HEK293 (cell line): ENCODE data around the gene DNAJB7.
"Not testable (repeated sequence)": the region's sequence is repeated elsewhere in the genome, so short reads cannot be mapped to it uniquely, and the experiment has no call there.

ENCODE experiments used
- GLI2 ChIP-seq: fragments of 450-650 bp; formaldehyde crosslinking; IDR thresholded peaks from 2 replicates; pipeline ENCODE4; 2017; ENCODE audit warnings: missing biosample characterization, missing genetic modification characterization, low read depth, borderline replicate concordance
- TRIM28 ChIP-seq: IDR thresholded peaks from 2 replicates; pipeline ENCODE4 v1.6.1; 2011; ENCODE audit warnings: low read length, control low read depth, borderline replicate concordance
- ZNF174 ChIP-seq: fragments of 450-650 bp; formaldehyde crosslinking; IDR thresholded peaks from 2 replicates; pipeline ENCODE4 v1.5.0; 2017; ENCODE audit warnings: missing biosample characterization, mild to moderate bottlenecking, missing genetic modification characterization
- ZNF654 ChIP-seq: fragments of 450-650 bp; formaldehyde crosslinking; IDR thresholded peaks from 2 replicates; pipeline ENCODE4 v1.5.1; 2016; ENCODE audit warnings: low read depth, missing biosample characterization, missing genetic modification characterization
- ZNF791 ChIP-seq: fragments of 450-650 bp; formaldehyde crosslinking; IDR thresholded peaks from 2 replicates; pipeline ENCODE4 v1.5.1; 2016; ENCODE audit warnings: missing biosample characterization, missing genetic modification characterization
- TF ChIP-seq, protein P1 (sequence below): fragments of 450-650 bp; formaldehyde crosslinking; IDR thresholded peaks from 2 replicates; pipeline ENCODE4 v1.5.1; 2016; ENCODE audit warnings: missing biosample characterization, missing genetic modification characterization
- TF ChIP-seq, protein P2 (sequence below): fragments of 450-650 bp; formaldehyde crosslinking; IDR thresholded peaks from 2 replicates; pipeline ENCODE4 v1.5.1; 2016; ENCODE audit warnings: missing biosample characterization, missing genetic modification characterization
- TF ChIP-seq, protein P3 (sequence below): sonication (generic); formaldehyde crosslinking; IDR thresholded peaks from 2 replicates; pipeline ENCODE4 v1.8.1; 2022; ENCODE audit warnings: mild to moderate bottlenecking, moderate library complexity, missing genetic modification reagents
- TF ChIP-seq, protein P4 (sequence below): fragments of 450-650 bp; formaldehyde crosslinking; IDR thresholded peaks from 2 replicates; pipeline ENCODE4 v1.5.1; 2016; ENCODE audit warnings: missing biosample characterization, missing genetic modification characterization
- TF ChIP-seq, protein P5 (sequence below): fragments of 450-650 bp; formaldehyde crosslinking; IDR thresholded peaks from 2 replicates; pipeline ENCODE4 v1.5.1; 2016; ENCODE audit warnings: missing biosample characterization, missing genetic modification characterization
- TF ChIP-seq, protein P6 (sequence below): fragments of 450-650 bp; formaldehyde crosslinking; IDR thresholded peaks from 2 replicates; pipeline ENCODE4 v1.5.1; 2017; ENCODE audit warnings: missing biosample characterization, missing genetic modification characterization
- TF ChIP-seq, protein P7 (sequence below): fragments of 450-650 bp; formaldehyde crosslinking; IDR thresholded peaks from 2 replicates; pipeline ENCODE4 v1.5.1; 2017; ENCODE audit warnings: missing biosample characterization, missing genetic modification characterization
- TF ChIP-seq, protein P8 (sequence below): fragments of 450-650 bp; formaldehyde crosslinking; IDR thresholded peaks from 2 replicates; pipeline ENCODE4 v1.5.1; 2016; ENCODE audit warnings: missing biosample characterization, missing genetic modification characterization

DNA sequence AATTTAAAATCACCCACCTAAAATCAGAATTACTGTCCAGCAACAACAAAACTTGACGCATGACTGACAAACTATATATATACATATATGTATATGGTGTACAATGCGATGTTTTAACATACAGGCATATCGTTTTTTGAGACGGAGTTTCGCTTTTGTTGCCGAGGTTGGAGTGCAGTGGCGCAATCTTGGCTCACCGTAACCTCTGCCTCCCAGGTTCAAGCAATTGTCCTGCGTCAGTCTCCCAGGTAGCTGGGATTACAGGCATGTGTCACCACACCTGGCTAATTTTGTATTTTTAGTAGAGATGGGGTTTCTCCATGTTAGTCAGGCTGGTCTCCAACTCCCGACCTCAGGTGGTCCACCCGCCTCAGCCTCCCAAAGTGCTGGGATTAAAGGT, 16.1 kb downstream of the DNAJB7 start:
- TF ChIP-seq GLI2 (tag by site-specific recombination); ZNF654 (tag by site-specific recombination); TRIM28; ZNF791 (tag by site-specific recombination); ZNF174: not testable (repeated sequence)
- TF ChIP-seq, protein P1, sequence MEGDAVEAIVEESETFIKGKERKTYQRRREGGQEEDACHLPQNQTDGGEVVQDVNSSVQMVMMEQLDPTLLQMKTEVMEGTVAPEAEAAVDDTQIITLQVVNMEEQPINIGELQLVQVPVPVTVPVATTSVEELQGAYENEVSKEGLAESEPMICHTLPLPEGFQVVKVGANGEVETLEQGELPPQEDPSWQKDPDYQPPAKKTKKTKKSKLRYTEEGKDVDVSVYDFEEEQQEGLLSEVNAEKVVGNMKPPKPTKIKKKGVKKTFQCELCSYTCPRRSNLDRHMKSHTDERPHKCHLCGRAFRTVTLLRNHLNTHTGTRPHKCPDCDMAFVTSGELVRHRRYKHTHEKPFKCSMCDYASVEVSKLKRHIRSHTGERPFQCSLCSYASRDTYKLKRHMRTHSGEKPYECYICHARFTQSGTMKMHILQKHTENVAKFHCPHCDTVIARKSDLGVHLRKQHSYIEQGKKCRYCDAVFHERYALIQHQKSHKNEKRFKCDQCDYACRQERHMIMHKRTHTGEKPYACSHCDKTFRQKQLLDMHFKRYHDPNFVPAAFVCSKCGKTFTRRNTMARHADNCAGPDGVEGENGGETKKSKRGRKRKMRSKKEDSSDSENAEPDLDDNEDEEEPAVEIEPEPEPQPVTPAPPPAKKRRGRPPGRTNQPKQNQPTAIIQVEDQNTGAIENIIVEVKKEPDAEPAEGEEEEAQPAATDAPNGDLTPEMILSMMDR (tag by site-specific recombination), result not testable (repeated sequence)
- TF ChIP-seq, protein P2, sequence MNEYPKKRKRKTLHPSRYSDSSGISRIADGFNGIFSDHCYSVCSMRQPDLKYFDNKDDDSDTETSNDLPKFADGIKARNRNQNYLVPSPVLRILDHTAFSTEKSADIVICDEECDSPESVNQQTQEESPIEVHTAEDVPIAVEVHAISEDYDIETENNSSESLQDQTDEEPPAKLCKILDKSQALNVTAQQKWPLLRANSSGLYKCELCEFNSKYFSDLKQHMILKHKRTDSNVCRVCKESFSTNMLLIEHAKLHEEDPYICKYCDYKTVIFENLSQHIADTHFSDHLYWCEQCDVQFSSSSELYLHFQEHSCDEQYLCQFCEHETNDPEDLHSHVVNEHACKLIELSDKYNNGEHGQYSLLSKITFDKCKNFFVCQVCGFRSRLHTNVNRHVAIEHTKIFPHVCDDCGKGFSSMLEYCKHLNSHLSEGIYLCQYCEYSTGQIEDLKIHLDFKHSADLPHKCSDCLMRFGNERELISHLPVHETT (tag by site-specific recombination), result not testable (repeated sequence)
- TF ChIP-seq, protein P3, sequence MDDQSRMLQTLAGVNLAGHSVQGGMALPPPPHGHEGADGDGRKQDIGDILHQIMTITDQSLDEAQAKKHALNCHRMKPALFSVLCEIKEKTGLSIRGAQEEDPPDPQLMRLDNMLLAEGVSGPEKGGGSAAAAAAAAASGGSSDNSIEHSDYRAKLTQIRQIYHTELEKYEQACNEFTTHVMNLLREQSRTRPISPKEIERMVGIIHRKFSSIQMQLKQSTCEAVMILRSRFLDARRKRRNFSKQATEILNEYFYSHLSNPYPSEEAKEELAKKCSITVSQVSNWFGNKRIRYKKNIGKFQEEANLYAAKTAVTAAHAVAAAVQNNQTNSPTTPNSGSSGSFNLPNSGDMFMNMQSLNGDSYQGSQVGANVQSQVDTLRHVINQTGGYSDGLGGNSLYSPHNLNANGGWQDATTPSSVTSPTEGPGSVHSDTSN (CRISPR knock-in tag), result not testable (repeated sequence)
- TF ChIP-seq, protein P4, sequence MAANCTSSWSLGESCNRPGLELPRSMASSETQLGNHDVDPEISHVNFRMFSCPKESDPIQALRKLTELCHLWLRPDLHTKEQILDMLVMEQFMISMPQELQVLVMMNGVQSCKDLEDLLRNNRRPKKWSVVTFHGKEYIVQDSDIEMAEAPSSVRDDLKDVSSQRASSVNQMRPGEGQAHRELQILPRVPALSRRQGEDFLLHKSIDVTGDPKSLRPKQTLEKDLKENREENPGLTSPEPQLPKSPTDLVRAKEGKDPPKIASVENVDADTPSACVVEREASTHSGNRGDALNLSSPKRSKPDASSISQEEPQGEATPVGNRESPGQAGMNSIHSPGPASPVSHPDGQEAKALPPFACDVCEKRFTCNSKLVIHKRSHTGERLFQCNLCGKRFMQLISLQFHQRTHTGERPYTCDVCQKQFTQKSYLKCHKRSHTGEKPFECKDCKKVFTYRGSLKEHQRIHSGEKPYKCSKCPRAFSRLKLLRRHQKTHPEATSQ (tag by site-specific recombination), result not testable (repeated sequence)
- TF ChIP-seq, protein P5, sequence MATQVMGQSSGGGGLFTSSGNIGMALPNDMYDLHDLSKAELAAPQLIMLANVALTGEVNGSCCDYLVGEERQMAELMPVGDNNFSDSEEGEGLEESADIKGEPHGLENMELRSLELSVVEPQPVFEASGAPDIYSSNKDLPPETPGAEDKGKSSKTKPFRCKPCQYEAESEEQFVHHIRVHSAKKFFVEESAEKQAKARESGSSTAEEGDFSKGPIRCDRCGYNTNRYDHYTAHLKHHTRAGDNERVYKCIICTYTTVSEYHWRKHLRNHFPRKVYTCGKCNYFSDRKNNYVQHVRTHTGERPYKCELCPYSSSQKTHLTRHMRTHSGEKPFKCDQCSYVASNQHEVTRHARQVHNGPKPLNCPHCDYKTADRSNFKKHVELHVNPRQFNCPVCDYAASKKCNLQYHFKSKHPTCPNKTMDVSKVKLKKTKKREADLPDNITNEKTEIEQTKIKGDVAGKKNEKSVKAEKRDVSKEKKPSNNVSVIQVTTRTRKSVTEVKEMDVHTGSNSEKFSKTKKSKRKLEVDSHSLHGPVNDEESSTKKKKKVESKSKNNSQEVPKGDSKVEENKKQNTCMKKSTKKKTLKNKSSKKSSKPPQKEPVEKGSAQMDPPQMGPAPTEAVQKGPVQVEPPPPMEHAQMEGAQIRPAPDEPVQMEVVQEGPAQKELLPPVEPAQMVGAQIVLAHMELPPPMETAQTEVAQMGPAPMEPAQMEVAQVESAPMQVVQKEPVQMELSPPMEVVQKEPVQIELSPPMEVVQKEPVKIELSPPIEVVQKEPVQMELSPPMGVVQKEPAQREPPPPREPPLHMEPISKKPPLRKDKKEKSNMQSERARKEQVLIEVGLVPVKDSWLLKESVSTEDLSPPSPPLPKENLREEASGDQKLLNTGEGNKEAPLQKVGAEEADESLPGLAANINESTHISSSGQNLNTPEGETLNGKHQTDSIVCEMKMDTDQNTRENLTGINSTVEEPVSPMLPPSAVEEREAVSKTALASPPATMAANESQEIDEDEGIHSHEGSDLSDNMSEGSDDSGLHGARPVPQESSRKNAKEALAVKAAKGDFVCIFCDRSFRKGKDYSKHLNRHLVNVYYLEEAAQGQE (tag by site-specific recombination), result not testable (repeated sequence)
- TF ChIP-seq, protein P6, sequence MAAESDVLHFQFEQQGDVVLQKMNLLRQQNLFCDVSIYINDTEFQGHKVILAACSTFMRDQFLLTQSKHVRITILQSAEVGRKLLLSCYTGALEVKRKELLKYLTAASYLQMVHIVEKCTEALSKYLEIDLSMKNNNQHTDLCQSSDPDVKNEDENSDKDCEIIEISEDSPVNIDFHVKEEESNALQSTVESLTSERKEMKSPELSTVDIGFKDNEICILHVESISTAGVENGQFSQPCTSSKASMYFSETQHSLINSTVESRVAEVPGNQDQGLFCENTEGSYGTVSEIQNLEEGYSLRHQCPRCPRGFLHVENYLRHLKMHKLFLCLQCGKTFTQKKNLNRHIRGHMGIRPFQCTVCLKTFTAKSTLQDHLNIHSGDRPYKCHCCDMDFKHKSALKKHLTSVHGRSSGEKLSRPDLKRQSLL (tag by site-specific recombination), result not testable (repeated sequence)
- TF ChIP-seq, protein P7, sequence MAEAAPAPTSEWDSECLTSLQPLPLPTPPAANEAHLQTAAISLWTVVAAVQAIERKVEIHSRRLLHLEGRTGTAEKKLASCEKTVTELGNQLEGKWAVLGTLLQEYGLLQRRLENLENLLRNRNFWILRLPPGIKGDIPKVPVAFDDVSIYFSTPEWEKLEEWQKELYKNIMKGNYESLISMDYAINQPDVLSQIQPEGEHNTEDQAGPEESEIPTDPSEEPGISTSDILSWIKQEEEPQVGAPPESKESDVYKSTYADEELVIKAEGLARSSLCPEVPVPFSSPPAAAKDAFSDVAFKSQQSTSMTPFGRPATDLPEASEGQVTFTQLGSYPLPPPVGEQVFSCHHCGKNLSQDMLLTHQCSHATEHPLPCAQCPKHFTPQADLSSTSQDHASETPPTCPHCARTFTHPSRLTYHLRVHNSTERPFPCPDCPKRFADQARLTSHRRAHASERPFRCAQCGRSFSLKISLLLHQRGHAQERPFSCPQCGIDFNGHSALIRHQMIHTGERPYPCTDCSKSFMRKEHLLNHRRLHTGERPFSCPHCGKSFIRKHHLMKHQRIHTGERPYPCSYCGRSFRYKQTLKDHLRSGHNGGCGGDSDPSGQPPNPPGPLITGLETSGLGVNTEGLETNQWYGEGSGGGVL (tag by site-specific recombination), result not testable (repeated sequence)
- TF ChIP-seq, protein P8, sequence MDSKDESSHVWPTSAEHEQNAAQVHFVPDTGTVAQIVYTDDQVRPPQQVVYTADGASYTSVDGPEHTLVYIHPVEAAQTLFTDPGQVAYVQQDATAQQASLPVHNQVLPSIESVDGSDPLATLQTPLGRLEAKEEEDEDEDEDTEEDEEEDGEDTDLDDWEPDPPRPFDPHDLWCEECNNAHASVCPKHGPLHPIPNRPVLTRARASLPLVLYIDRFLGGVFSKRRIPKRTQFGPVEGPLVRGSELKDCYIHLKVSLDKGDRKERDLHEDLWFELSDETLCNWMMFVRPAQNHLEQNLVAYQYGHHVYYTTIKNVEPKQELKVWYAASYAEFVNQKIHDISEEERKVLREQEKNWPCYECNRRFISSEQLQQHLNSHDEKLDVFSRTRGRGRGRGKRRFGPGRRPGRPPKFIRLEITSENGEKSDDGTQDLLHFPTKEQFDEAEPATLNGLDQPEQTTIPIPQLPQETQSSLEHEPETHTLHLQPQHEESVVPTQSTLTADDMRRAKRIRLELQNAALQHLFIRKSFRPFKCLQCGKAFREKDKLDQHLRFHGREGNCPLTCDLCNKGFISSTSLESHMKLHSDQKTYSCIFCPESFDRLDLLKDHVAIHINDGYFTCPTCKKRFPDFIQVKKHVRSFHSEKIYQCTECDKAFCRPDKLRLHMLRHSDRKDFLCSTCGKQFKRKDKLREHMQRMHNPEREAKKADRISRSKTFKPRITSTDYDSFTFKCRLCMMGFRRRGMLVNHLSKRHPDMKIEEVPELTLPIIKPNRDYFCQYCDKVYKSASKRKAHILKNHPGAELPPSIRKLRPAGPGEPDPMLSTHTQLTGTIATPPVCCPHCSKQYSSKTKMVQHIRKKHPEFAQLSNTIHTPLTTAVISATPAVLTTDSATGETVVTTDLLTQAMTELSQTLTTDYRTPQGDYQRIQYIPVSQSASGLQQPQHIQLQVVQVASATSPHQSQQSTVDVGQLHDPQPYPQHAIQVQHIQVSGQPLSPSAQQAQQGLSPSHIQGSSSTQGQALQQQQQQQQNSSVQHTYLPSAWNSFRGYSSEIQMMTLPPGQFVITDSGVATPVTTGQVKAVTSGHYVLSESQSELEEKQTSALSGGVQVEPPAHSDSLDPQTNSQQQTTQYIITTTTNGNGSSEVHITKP (tag by site-specific recombination), result not testable (repeated sequence)
